Neural crest cell (in vitro differentiated cells): Measurements from ENCODE around the gene HSP90AB1. TPM values are rescaled to one million over a fixed set of nuclear protein-coding genes. Genes with fewer than 3 reads are reported as not detected.

Source experiments
- DNase-seq: peaks from one replicate; pipeline ENCODE4 v3.0.0; 2021; ENCODE audit warnings: low read depth, mixed read lengths, low spot score
- H3K27ac Mint-ChIP-seq: one replicate; pipeline ENCODE4 v1.8.0; 2021; ENCODE audit warnings: mild to moderate bottlenecking, mixed read lengths; ENCODE audit not compliant: unreplicated experiment
- H3K27me3 Mint-ChIP-seq: 2 replicates; pipeline ENCODE4 v1.8.0; 2021; ENCODE audit warnings: low read depth, mild to moderate bottlenecking, mixed read lengths
- H3K36me3 Mint-ChIP-seq: 2 replicates; pipeline ENCODE4 v1.8.0; 2021; ENCODE audit warnings: low read depth, mild to moderate bottlenecking, mixed read lengths
- H3K4me1 Mint-ChIP-seq: 2 replicates; pipeline ENCODE4 v1.8.0; 2021; ENCODE audit warnings: mixed read lengths
- H3K4me3 Mint-ChIP-seq: one replicate; pipeline ENCODE4 v1.8.0; 2021; ENCODE audit warnings: mild to moderate bottlenecking, mixed read lengths
- H3K9me3 Mint-ChIP-seq: 2 replicates; pipeline ENCODE4 v1.8.0; 2021; ENCODE audit warnings: mixed read lengths
- total RNA-seq: library from RNA; stranded (reverse); gene quantifications from 2 replicates; pipeline ENCODE4 v1.2.1, GENCODE V29; 2021
- TF ChIP-seq, protein P1 (sequence below): fragments of 200-600 bp; sonication (generic); conservative IDR thresholded peaks from 2 replicates; pipeline ENCODE4 v1.5.0; 2021; ENCODE audit warnings: antibody characterized with exemption, mild to moderate bottlenecking

The HSP90AB1 gene
- total RNA-seq, 1 donor from 2014 or later, result 1,508 TPM

GRCh38 chr6:44269178-44269920, 22.4 kb downstream of the HSP90AB1 start:
- TF ChIP-seq, protein P1, sequence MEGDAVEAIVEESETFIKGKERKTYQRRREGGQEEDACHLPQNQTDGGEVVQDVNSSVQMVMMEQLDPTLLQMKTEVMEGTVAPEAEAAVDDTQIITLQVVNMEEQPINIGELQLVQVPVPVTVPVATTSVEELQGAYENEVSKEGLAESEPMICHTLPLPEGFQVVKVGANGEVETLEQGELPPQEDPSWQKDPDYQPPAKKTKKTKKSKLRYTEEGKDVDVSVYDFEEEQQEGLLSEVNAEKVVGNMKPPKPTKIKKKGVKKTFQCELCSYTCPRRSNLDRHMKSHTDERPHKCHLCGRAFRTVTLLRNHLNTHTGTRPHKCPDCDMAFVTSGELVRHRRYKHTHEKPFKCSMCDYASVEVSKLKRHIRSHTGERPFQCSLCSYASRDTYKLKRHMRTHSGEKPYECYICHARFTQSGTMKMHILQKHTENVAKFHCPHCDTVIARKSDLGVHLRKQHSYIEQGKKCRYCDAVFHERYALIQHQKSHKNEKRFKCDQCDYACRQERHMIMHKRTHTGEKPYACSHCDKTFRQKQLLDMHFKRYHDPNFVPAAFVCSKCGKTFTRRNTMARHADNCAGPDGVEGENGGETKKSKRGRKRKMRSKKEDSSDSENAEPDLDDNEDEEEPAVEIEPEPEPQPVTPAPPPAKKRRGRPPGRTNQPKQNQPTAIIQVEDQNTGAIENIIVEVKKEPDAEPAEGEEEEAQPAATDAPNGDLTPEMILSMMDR, result no peak
- peaks cover 2% of the 10 kb centered on the region for H3K36me3 Mint-ChIP-seq
- H3K9me3 Mint-ChIP-seq, result no peaks in the 10 kb centered on the region
- H3K4me3 Mint-ChIP-seq, result peak overlapping the region; percentile 89
- H3K27ac Mint-ChIP-seq, result no peak overlapping the region
- DNase-seq, result no peak
- H3K4me1 Mint-ChIP-seq, result peaks cover 65% of the 10 kb centered on the region
- H3K27me3 Mint-ChIP-seq, result peaks cover 22% of the 10 kb centered on the region

DNA sequence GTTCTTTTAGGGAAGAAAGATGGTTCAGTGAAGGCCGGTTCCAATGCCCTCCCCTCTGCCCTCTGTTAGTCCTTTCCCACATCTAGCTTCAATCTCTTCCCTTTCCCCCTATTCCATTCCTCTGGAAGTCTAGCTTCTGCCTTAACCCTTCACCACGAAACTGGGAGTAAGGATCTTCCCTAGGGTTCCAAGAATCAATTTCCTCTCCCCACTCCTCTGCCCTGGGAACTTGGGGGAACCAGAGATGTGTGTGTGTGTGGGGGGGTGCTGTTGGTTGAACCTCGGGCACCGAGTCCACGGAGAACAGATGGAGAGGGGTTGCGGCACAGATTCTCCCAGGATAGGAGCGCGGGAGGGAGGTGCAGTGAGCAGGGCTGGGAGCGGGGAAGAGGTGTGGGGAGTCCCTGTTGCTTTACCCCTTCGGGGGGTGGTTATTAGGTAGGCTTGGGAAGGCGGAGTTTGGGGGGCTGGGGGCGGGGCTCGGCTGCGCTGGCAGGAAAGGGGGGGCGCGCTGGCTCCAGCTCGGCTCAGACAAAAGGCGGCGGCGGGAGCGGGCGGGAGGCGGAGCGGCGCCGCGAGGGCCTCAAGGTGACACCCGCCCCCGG, 23.1 kb downstream of the HSP90AB1 start, which contains the start of gene TMEM151B:
Gene TMEM151B (plus strand): TSS at position 530 of the 605 bp plus-strand sequence. CDS start 293 bp downstream, outside the sequence.
- Mint-ChIP-seq H3K9me3 (no peaks in the 10 kb centered on the region), H3K27me3 (peaks cover 22% of the 10 kb centered on the region), H3K36me3 (peaks cover 4% of the 10 kb centered on the region), H3K27ac (peak within 1 kb of the TSS; percentile 62), H3K4me1 (peaks cover 62% of the 10 kb centered on the region), H3K4me3 (peak within 1 kb of the TSS; percentile 89)
- TF ChIP-seq, protein P1, result no peak
- DNase-seq, result no peak

DNA sequence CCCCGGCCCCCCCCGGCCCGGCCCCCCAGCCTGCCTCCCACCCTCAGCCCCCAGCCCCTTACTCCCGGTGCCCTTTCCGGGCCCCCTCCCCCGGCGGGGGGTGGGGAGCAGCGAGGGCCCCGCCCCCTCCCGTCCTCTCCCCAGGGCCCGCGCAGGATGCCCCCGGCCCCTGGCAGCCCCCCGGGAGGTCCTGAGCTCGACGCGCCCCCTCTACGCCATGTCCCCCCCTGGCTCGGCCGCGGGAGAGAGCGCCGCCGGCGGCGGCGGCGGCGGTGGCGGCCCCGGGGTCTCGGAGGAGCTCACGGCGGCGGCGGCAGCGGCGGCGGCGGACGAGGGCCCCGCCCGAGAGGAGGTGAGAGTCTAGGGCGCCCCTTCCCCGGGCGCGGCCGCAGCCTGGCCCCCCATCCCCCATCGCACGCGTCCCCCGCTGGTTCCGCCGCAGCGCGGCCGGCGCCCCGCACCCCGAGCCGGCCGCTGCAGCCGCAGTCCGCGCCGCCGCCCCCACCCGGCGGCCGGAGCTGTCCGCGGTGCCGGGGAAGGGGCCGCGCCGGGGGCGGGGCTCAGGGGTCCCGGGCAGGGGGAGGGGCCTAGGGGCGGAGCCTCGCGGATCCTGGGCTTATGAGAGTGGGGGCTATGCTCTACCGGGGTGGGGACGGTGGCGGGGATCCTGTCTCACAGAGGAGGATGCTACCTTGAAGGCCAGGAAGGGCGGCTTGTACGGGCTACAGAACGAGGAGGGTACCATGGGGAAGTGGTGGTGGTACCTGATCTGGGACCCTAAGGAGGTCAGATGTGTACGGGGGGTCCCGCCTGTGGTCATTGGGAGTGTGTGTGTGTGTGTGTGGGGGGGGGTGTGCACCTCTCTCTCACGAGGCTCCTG, 23.9 kb downstream of the HSP90AB1 start:
- Mint-ChIP-seq H3K27me3 (peaks cover 22% of the 10 kb centered on the region), H3K4me1 (peaks cover 62% of the 10 kb centered on the region)
- peak; percentile 64 for DNase-seq

GRCh38 chr6:44271406-44271723, 24.5 kb downstream of the HSP90AB1 start:
- Mint-ChIP-seq H3K27me3 (peaks cover 22% of the 10 kb centered on the region), H3K36me3 (peaks cover 4% of the 10 kb centered on the region), H3K4me3 (peak overlapping the region; percentile 89), H3K4me1 (peaks cover 58% of the 10 kb centered on the region), H3K9me3 (no peaks in the 10 kb centered on the region), H3K27ac (no peak overlapping the region)
- TF ChIP-seq, protein P1, result no peak
- no peak for DNase-seq

More for the DNA sequence above, 23.9 kb downstream of the HSP90AB1 start:
- H3K36me3 Mint-ChIP-seq, result peaks cover 4% of the 10 kb centered on the region
- peak overlapping the region; percentile 62 for H3K27ac Mint-ChIP-seq
- TF ChIP-seq, protein P1, result no peak
- no peaks in the 10 kb centered on the region for H3K9me3 Mint-ChIP-seq
- H3K4me3 Mint-ChIP-seq, result peak overlapping the region; percentile 89

DNA sequence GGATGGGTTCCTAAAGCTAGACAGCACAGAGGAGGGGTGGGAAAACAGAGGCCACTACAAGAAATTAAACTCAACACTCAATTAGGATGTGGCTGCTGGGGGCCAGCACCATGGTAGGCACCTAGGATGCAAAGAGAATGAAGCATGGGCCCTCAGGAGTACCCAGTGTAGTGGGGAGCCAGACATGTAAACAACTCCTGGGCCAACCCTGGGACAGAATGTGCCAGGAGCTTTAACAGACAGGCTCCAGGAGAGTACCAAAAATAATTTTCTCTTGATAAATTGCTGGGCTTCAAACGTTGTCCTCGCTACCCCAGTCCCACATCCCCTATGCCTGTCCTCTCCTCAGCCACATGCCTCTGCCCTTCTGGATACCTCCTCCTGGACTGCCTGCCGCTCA, 25.0 kb downstream of the HSP90AB1 start:
- Mint-ChIP-seq H3K9me3 (no peaks in the 10 kb centered on the region), H3K4me1 (peaks cover 53% of the 10 kb centered on the region), H3K27me3 (peaks cover 22% of the 10 kb centered on the region), H3K36me3 (peaks cover 4% of the 10 kb centered on the region), H3K4me3 (peak overlapping the region; percentile 89), H3K27ac (peak overlapping the region; percentile 40)
- TF ChIP-seq, protein P1, result no peak
- no peak for DNase-seq
